PC-3 (cell line): ENCODE measurements around the gene FAM229A. TPM values are rescaled to one million over a fixed set of nuclear protein-coding genes. Genes with fewer than 3 reads are reported as not detected.

Source experiments
- ATAC-seq: fragments of 200-7000 bp; cut with Tn5 transposase; 2 replicates; pipeline ENCODE4 v1.9.1; 2020; ENCODE audit warnings: mild to moderate bottlenecking, moderate library complexity
- BruUV-seq: library from RNA; stranded (reverse); fragments of 400-500 nt; replicated peaks from 2 replicates; lab custom pipeline; 2021; lab: Mats Ljungman, UMichigan
- CTCF ChIA-PET: fragments of 300-600 bp; sonication (Branson Sonifier 250); formaldehyde crosslinking; loops from one replicate; lab custom pipeline; 2022; ENCODE audit warnings: antibody characterized with exemption; lab: Charles Lee
- POLR2A ChIA-PET: fragments of 300-600 bp; sonication (Branson Sonifier 250); formaldehyde crosslinking; loops from one replicate; lab custom pipeline; 2022; ENCODE audit warnings: antibody characterized with exemption; ENCODE audit not compliant: unreplicated experiment; lab: Charles Lee
- DNase-seq: peaks from one replicate; pipeline ENCODE4 v3.0.0-alpha.2; 2015
- H2AFZ ChIP-seq: fragments of 300-600 bp; sonication (generic); 2 replicates; pipeline ENCODE4 v1.6.0; 2016; ENCODE audit warnings: antibody characterized with exemption, low read length
- H3F3A ChIP-seq: fragments of 300-600 bp; sonication (generic); one replicate; pipeline ENCODE4 v1.6.0; 2017; ENCODE audit warnings: antibody characterized with exemption, low read length, control low read depth, mild to moderate bottlenecking; ENCODE audit not compliant: unreplicated experiment
- H3K27ac ChIP-seq: fragments of 300-600 bp; sonication (generic); 2 replicates; pipeline ENCODE4 v1.5.1; 2016; ENCODE audit warnings: mild to moderate bottlenecking, low read length
- H3K27me3 ChIP-seq: fragments of 300-600 bp; sonication (generic); 2 replicates; pipeline ENCODE4 v1.6.1; 2016; ENCODE audit warnings: low read length, mixed read lengths
- H3K36me3 ChIP-seq: fragments of 300-600 bp; sonication (generic); 2 replicates; pipeline ENCODE4 v1.6.1; 2016; ENCODE audit warnings: low read depth, mixed run types, low read length, mixed read lengths
- H3K4me1 ChIP-seq: fragments of 300-600 bp; sonication (generic); 2 replicates; pipeline ENCODE4 v1.5.1; 2016; ENCODE audit warnings: low read length; ENCODE audit not compliant: insufficient read depth
- H3K4me2 ChIP-seq: fragments of 300-600 bp; sonication (generic); 2 replicates; pipeline ENCODE4 v1.6.0; 2016; ENCODE audit warnings: low read length
- H3K4me3 ChIP-seq: fragments of 300-600 bp; sonication (generic); 2 replicates; pipeline ENCODE4 v1.5.1; 2016; ENCODE audit warnings: mild to moderate bottlenecking, low read length, mixed read lengths
- H3K79me2 ChIP-seq: fragments of 300-600 bp; sonication (generic); 2 replicates; pipeline ENCODE4 v1.6.1; 2017; ENCODE audit warnings: low read length, mixed read lengths
- H3K9ac ChIP-seq: fragments of 300-600 bp; sonication (generic); 2 replicates; pipeline ENCODE4 v1.6.0; 2016; ENCODE audit warnings: mild to moderate bottlenecking, low read length
- H3K9me2 ChIP-seq: fragments of 300-600 bp; sonication (generic); replicated peaks from 2 replicates; pipeline ENCODE4 v1.6.1; 2016; ENCODE audit warnings: mixed run types, low read length, mixed read lengths
- H3K9me3 ChIP-seq: fragments of 300-600 bp; sonication (generic); 2 replicates; pipeline ENCODE4 v1.6.1; 2016; ENCODE audit warnings: low read length, mixed read lengths
- H4K20me1 ChIP-seq: fragments of 300-600 bp; sonication (generic); 2 replicates; pipeline ENCODE4 v1.6.1; 2016; ENCODE audit warnings: low read length, mixed read lengths
- EZH2 ChIP-seq: fragments of 300-600 bp; sonication (generic); IDR thresholded peaks from one replicate; pipeline ENCODE4 v1.6.1; 2017; ENCODE audit warnings: antibody characterized with exemption, mild to moderate bottlenecking, low read length; ENCODE audit not compliant: unreplicated experiment
- EZH2phosphoT487 ChIP-seq: fragments of 300-600 bp; sonication (generic); IDR thresholded peaks from 2 replicates; pipeline ENCODE4 v1.6.1; 2018; ENCODE audit warnings: mild to moderate bottlenecking, antibody characterized with exemption, low read length, borderline replicate concordance
- intact Hi-C: fragments of 100-400 bp; cut with micrococcal nuclease; formaldehyde crosslinking; loops from 2 replicates; pipeline ENCODE4 v1.9.0; 2023
- total RNA-seq: library from RNA; depleted of rRNA; stranded (reverse); fragments of >200 nt; gene quantifications from 2 replicates; pipeline ENCODE4 v1.2.3, GENCODE V29; 2014
- TF ChIP-seq, protein P1 (sequence below): fragments of 300-600 bp; sonication (generic); conservative IDR thresholded peaks from 2 replicates; pipeline ENCODE4 v1.5.1; 2017; ENCODE audit warnings: antibody characterized with exemption, low read depth, mild to moderate bottlenecking, low read length

Gene FAM229A
- total RNA-seq, 1 experiment from 2014 or later: 3.0 TPM

DNA sequence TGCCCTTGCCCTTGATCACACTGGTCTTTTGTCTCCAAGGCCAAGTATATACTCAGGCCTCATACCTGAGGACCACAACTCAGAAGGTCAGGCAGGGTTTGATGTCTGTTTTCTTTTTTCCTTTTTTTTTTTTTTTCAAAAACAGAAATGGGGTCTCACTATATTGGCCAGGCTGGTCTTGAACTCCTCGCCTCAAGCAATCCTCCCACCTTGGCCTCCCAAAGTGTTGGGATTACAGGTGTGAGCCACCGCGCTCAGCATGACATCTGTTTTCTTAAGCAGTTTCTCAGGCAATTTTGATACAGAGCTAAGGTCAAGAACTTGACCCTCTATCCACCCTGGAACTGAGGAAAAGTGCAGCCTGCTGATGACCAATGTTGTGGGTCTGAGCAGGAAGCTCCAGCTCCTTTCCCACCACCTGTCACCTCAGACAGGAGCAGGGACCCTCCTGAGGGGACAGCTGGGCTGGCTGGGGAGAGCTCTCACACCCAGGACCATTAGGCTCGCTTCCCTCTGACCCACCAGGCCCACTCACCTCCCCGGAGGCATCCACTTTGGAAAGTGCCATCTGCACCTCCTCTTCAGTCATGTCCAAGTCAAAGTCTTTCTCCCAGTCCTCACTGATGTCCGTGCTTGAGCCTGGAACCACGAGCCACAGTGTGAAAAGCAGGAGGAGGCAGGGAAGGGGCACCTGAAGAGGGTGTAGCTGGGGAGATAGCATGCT, 5.8 kb upstream of the FAM229A start:
- Histone ChIP-seq H4K20me1 (no peaks in the 10 kb centered on the region), H3K4me1 (no peaks in the 10 kb centered on the region), H3K9me3 (no peaks in the 10 kb centered on the region), H3K79me2 (no peaks in the 10 kb centered on the region), H3K36me3 (peaks cover 14% of the 10 kb centered on the region), H3K9me2 (no peaks in the 10 kb centered on the region), H3K9ac (no peak overlapping the region), H3K4me3 (no peak overlapping the region), H3F3A (no peaks in the 10 kb centered on the region), H3K27ac (no peak overlapping the region), H3K27me3 (no peaks in the 10 kb centered on the region), H3K4me2 (no peak overlapping the region), H2AFZ (no peak overlapping the region)
- TF ChIP-seq EZH2 (no peak), EZH2phosphoT487 (no peak)
- TF ChIP-seq, protein P1, sequence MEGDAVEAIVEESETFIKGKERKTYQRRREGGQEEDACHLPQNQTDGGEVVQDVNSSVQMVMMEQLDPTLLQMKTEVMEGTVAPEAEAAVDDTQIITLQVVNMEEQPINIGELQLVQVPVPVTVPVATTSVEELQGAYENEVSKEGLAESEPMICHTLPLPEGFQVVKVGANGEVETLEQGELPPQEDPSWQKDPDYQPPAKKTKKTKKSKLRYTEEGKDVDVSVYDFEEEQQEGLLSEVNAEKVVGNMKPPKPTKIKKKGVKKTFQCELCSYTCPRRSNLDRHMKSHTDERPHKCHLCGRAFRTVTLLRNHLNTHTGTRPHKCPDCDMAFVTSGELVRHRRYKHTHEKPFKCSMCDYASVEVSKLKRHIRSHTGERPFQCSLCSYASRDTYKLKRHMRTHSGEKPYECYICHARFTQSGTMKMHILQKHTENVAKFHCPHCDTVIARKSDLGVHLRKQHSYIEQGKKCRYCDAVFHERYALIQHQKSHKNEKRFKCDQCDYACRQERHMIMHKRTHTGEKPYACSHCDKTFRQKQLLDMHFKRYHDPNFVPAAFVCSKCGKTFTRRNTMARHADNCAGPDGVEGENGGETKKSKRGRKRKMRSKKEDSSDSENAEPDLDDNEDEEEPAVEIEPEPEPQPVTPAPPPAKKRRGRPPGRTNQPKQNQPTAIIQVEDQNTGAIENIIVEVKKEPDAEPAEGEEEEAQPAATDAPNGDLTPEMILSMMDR: no peak
- intact Hi-C loops: no loop called here
- no peak for DNase-seq
- ATAC-seq: no peak
- no TSS peak for BruUV-seq
- ChIA-PET CTCF (no interaction called here), POLR2A (no interaction called here)

DNA sequence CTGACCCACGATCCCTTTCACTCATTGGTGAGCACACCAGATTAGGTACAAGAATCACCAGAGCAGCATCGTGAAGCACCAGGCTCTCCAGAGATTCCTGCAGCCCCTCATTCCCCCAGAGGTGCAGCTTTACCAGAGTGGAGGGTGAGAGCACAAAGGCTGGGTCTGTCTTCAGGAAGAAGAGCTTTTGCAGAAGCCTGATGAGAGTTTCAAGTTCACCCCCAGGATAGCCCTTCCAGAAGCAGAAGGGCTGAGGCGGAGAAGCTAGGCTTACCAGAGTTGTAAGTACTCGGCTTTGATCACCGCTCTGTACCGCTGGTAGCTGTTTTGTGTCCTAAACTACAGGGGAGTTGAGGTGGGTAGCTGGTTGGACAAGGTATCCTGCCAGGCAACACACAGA, 3.2 kb upstream of the FAM229A start:
- H3K9me3 ChIP-seq: no peaks in the 10 kb centered on the region
- H3K4me1 ChIP-seq: no peaks in the 10 kb centered on the region
- no peaks in the 10 kb centered on the region for H4K20me1 ChIP-seq
- H3K36me3 ChIP-seq: peaks cover 11% of the 10 kb centered on the region
- no peaks in the 10 kb centered on the region for H3F3A ChIP-seq
- no peak overlapping the region for H2AFZ ChIP-seq
- no peaks in the 10 kb centered on the region for H3K27me3 ChIP-seq
- CTCF ChIA-PET: no interaction called here
- no peak for ATAC-seq
- no peaks in the 10 kb centered on the region for H3K79me2 ChIP-seq
- no peak for DNase-seq
- intact Hi-C loops: no loop called here
- TF ChIP-seq, protein P1: no peak
- no peak overlapping the region for H3K9ac ChIP-seq
- TSS peak; percentile 7 for BruUV-seq
- no peak overlapping the region for H3K4me2 ChIP-seq
- no peaks in the 10 kb centered on the region for H3K9me2 ChIP-seq
- POLR2A ChIA-PET: no interaction called here
- H3K27ac ChIP-seq: no peak overlapping the region
- no peak overlapping the region for H3K4me3 ChIP-seq

DNA sequence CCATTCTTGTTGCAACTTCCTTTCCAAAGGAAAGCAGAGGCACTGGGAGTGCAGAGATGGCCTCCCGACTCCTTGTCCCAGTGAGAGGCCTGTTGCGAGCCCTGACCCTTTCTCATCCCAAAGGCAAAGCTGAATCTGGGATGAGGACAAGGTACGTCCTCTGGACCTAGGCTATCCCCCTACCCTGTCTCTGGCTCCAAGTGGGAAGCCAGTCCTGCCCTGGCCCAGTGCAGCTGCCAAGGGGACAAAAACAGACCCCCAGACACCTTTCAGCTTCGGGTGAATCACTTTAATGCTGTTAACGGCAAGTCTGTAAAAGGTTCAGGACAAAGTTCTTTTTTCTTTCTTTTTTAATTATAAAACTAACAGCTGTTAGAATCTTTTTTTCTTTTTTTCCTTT, 2.6 kb upstream of the FAM229A start:
- no peaks in the 10 kb centered on the region for H3F3A ChIP-seq
- H3K4me1 ChIP-seq: no peaks in the 10 kb centered on the region
- H3K36me3 ChIP-seq: peaks cover 11% of the 10 kb centered on the region
- no peak for TF ChIP-seq EZH2phosphoT487
- TF ChIP-seq, protein P1: no peak
- no peak overlapping the region for H3K4me2 ChIP-seq
- CTCF ChIA-PET: no interaction called here
- H3K9me2 ChIP-seq: no peaks in the 10 kb centered on the region
- H3K79me2 ChIP-seq: no peaks in the 10 kb centered on the region
- H3K9ac ChIP-seq: no peak overlapping the region
- no peak for DNase-seq
- H3K4me3 ChIP-seq: no peak overlapping the region
- no TSS peak for BruUV-seq
- POLR2A ChIA-PET: no interaction called here
- H3K27me3 ChIP-seq: no peaks in the 10 kb centered on the region
- intact Hi-C loops: no loop called here
- no peaks in the 10 kb centered on the region for H3K9me3 ChIP-seq
- ATAC-seq: no peak
- H3K27ac ChIP-seq: no peak overlapping the region
- no peak overlapping the region for H2AFZ ChIP-seq
- H4K20me1 ChIP-seq: no peaks in the 10 kb centered on the region
